HL-60 (cell line): ENCODE results near the gene CD22.

Experiments used
- CTCF ChIP-seq: IDR thresholded peaks from one replicate; pipeline ENCODE4 v1.5.1; 2011; ENCODE audit warnings: low read length, control low read depth, inconsistent platforms; ENCODE audit not compliant: insufficient read depth
- POLR2AphosphoS5 ChIP-seq: IDR thresholded peaks from 2 replicates; pipeline ENCODE4 v1.6.1; 2012; ENCODE audit warnings: low read depth
- REST ChIP-seq: IDR thresholded peaks from 2 replicates; pipeline ENCODE4 v1.6.1; 2012; ENCODE audit warnings: low read depth; ENCODE audit not compliant: insufficient replicate concordance

- no peak for TF ChIP-seq CTCF
- TF ChIP-seq REST: no peak
- TF ChIP-seq POLR2AphosphoS5: no peak
Measured at GRCh38 chr19:35336166-35336955, 7.4 kb downstream of the CD22 start.
